Hepatocyte (in vitro differentiated cells): ENCODE results near the gene POLR2E. TPM values are rescaled to one million over a fixed set of nuclear protein-coding genes. Genes with fewer than 3 reads are reported as not detected.

Experiments
- DNase-seq: peaks from one replicate; pipeline ENCODE4 v3.0.0-alpha.2; 2016; ENCODE audit warnings: low spot score
- H2AFZ ChIP-seq: fragments of 200-600 bp; sonication (generic); 2 replicates; pipeline ENCODE4 v1.6.0; 2016; ENCODE audit warnings: antibody characterized with exemption, mild to moderate bottlenecking
- H3K27ac ChIP-seq: fragments of 200-600 bp; sonication (generic); 2 replicates; pipeline ENCODE4 v1.5.1; 2016; ENCODE audit warnings: mild to moderate bottlenecking
- H3K27me3 ChIP-seq: fragments of 200-600 bp; sonication (generic); 2 replicates; pipeline ENCODE4 v1.6.1; 2016
- H3K36me3 ChIP-seq: fragments of 200-600 bp; sonication (generic); replicated peaks from 2 replicates; pipeline ENCODE4 v1.5.1; 2016; ENCODE audit warnings: low read depth; ENCODE audit not compliant: insufficient read depth
- H3K4me1 ChIP-seq: fragments of 200-600 bp; sonication (generic); 2 replicates; pipeline ENCODE4 v1.5.1; 2016; ENCODE audit warnings: mild to moderate bottlenecking, moderate library complexity; ENCODE audit not compliant: insufficient read depth
- H3K4me2 ChIP-seq: fragments of 200-600 bp; sonication (generic); 2 replicates; pipeline ENCODE4 v1.6.0; 2016
- H3K4me3 ChIP-seq: fragments of 200-600 bp; sonication (generic); 2 replicates; pipeline ENCODE4 v1.5.1; 2016; ENCODE audit warnings: mild to moderate bottlenecking
- H3K79me2 ChIP-seq: fragments of 200-600 bp; sonication (generic); 2 replicates; pipeline ENCODE4 v1.6.0; 2017; ENCODE audit warnings: mild to moderate bottlenecking
- H3K9me2 ChIP-seq: fragments of 200-600 bp; sonication (generic); replicated peaks from 2 replicates; pipeline ENCODE4 v1.6.0; 2017; ENCODE audit warnings: mild to moderate bottlenecking; ENCODE audit not compliant: insufficient read depth
- H3K9me3 ChIP-seq: fragments of 200-600 bp; sonication (generic); 2 replicates; pipeline ENCODE4 v1.5.1; 2016; ENCODE audit warnings: low read depth, mild to moderate bottlenecking
- H4K20me1 ChIP-seq: fragments of 200-600 bp; sonication (generic); 2 replicates; pipeline ENCODE4 v1.6.0; 2016; ENCODE audit warnings: mild to moderate bottlenecking; ENCODE audit not compliant: insufficient read depth, poor library complexity, severe bottlenecking
- EZH2 ChIP-seq: fragments of 200-600 bp; sonication (generic); IDR thresholded peaks from 2 replicates; pipeline ENCODE4 v1.6.1; 2016; ENCODE audit warnings: antibody characterized with exemption, mild to moderate bottlenecking, borderline replicate concordance
- EZH2phosphoT487 ChIP-seq: fragments of 200-600 bp; sonication (generic); IDR thresholded peaks from one replicate; pipeline ENCODE4 v1.6.1; 2018; ENCODE audit warnings: antibody characterized with exemption, mild to moderate bottlenecking, low read depth, moderate library complexity; ENCODE audit not compliant: unreplicated experiment, severe bottlenecking
- WGBS: methylation state at CpG from one replicate; pipeline ENCODE4 v1.1.6; 2016; ENCODE audit warnings: low lambda C conversion rate; ENCODE audit errors: missing lambda C conversion rate; 5-methylcytosine and 5-hydroxymethylcytosine counted together
- polyA plus RNA-seq: library from polyadenylated mRNA; unstranded; fragments of >200 nt; fragmentation: Nextera tagmentation; extraction: Ambion mirVana; gene quantifications from 2 replicates; pipeline ENCODE4 v1.2.1, GENCODE V29; 2016
- total RNA-seq: library from RNA; depleted of rRNA; stranded (reverse); fragments of >200 nt; gene quantifications from 2 replicates; pipeline ENCODE4 v1.2.3, GENCODE V29; 2014
- TF ChIP-seq, protein P1 (sequence below): fragments of 200-600 bp; sonication (generic); IDR thresholded peaks from 2 replicates; pipeline ENCODE4 v1.5.1; 2016; ENCODE audit warnings: antibody characterized with exemption, mild to moderate bottlenecking; ENCODE audit not compliant: poor library complexity

POLR2E gene
- total and polyA plus RNA-seq, 2 experiments from 2014 or later: 126 to 328 TPM

DNA sequence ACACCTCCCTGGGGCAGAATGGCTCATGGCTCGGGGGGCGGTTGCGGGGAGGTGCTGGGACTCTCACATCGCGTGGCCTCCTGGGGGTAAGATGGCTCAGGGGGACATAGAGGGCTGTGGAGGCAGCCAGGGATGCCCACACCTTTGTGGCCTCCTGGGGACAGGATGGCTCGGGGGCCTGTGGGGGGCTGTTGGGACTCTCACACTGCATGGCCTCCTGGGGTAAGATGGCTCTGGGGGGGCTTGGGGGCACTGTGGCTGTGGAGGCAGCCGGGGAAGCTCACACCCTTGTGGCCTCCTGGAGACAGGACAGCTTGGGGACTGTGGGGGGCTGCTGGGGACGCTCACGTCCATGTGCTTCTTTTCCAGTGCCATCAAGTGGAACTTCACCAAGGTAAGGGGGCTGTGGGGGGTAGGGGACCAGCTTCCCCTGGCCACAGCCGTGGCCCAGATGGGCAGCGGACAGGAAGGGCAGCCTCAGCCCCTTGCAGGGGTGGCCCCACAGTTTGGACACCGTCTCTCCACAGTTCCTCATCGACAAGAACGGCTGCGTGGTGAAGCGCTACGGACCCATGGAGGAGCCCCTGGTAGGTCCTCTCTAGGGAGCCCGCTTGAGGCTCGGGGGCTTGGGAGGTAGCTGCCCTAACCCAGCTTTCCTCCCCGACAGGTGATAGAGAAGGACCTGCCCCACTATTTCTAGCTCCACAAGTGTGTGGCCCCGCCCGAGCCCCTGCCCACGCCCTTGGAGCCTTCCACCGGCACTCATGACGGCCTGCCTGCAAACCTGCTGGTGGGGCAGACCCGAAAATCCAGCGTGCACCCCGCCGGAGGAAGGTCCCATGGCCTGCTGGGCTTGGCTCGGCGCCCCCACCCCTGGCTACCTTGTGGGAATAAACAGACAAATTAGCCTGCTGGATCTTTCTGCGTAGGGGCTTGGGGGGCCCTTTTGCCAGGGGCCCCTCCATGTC lies 11.0 kb upstream of the POLR2E start:
- H3K4me2 ChIP-seq: peak overlapping the region; percentile 95
- peaks cover 19% of the 10 kb centered on the region for H4K20me1 ChIP-seq
- 93% methylated on average over 31 of the region's 32 CpGs for WGBS
- H3K36me3 ChIP-seq: no peaks in the 10 kb centered on the region
- H3K9me2 ChIP-seq: no peaks in the 10 kb centered on the region
- no peak overlapping the region for H3K4me3 ChIP-seq
- H3K79me2 ChIP-seq: peaks cover 24% of the 10 kb centered on the region
- no peaks in the 10 kb centered on the region for H3K27me3 ChIP-seq
- no peak for DNase-seq
- peaks cover 30% of the 10 kb centered on the region for H3K4me1 ChIP-seq
- H3K27ac ChIP-seq: peak overlapping the region; percentile 99
- no peak for TF ChIP-seq EZH2
- TF ChIP-seq, protein P1, sequence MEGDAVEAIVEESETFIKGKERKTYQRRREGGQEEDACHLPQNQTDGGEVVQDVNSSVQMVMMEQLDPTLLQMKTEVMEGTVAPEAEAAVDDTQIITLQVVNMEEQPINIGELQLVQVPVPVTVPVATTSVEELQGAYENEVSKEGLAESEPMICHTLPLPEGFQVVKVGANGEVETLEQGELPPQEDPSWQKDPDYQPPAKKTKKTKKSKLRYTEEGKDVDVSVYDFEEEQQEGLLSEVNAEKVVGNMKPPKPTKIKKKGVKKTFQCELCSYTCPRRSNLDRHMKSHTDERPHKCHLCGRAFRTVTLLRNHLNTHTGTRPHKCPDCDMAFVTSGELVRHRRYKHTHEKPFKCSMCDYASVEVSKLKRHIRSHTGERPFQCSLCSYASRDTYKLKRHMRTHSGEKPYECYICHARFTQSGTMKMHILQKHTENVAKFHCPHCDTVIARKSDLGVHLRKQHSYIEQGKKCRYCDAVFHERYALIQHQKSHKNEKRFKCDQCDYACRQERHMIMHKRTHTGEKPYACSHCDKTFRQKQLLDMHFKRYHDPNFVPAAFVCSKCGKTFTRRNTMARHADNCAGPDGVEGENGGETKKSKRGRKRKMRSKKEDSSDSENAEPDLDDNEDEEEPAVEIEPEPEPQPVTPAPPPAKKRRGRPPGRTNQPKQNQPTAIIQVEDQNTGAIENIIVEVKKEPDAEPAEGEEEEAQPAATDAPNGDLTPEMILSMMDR: no peak
- TF ChIP-seq EZH2phosphoT487: no peak
- no peak overlapping the region for H2AFZ ChIP-seq
- no peaks in the 10 kb centered on the region for H3K9me3 ChIP-seq

DNA sequence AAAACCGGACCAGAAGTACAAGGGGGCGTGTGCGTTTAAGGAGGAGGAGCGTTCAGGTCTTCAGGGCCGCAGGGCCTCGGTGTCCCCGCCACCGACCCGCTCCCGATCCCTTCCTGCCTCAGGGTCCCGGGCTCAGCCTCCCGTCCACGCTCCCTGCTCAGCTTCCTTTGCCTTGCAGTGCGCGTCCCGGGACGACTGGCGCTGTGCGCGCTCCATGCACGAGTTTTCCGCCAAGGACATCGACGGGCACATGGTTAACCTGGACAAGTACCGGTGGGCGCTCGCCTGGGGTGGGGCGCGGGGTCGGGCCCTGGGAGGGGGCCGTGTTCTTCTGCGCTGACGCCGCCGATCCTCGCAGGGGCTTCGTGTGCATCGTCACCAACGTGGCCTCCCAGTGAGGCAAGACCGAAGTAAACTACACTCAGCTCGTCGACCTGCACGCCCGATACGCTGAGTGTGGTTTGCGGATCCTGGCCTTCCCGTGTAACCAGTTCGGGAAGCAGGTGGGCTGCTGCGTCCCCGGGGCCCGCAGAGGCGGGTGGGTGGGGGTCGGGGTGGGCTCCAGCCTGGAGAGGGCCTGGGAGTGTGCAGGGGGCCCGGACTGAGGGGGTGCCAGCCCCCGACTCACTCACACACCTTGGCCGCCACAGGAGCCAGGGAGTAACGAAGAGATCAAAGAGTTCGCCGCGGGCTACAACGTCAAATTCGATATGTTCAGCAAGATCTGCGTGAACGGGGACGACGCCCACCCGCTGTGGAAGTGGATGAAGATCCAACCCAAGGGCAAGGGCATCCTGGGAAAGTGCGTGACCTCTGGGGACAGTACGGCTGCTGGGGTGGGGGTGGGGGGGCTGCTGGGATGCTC lies 10.1 kb upstream of the POLR2E start:
- Histone ChIP-seq H2AFZ (no peak overlapping the region), H3K4me2 (peak overlapping the region; percentile 95), H3K4me3 (peak overlapping the region; percentile 95), H3K36me3 (no peaks in the 10 kb centered on the region), H4K20me1 (peaks cover 19% of the 10 kb centered on the region), H3K27ac (peak overlapping the region; percentile 99), H3K4me1 (peaks cover 30% of the 10 kb centered on the region), H3K79me2 (peaks cover 24% of the 10 kb centered on the region), H3K27me3 (no peaks in the 10 kb centered on the region), H3K9me2 (no peaks in the 10 kb centered on the region), H3K9me3 (no peaks in the 10 kb centered on the region)
- DNase-seq: peak; percentile 66
- 28% methylated on average over 64 of the region's 69 CpGs for WGBS
- TF ChIP-seq EZH2phosphoT487 (no peak), EZH2 (no peak)
- TF ChIP-seq, protein P1: no peak

DNA sequence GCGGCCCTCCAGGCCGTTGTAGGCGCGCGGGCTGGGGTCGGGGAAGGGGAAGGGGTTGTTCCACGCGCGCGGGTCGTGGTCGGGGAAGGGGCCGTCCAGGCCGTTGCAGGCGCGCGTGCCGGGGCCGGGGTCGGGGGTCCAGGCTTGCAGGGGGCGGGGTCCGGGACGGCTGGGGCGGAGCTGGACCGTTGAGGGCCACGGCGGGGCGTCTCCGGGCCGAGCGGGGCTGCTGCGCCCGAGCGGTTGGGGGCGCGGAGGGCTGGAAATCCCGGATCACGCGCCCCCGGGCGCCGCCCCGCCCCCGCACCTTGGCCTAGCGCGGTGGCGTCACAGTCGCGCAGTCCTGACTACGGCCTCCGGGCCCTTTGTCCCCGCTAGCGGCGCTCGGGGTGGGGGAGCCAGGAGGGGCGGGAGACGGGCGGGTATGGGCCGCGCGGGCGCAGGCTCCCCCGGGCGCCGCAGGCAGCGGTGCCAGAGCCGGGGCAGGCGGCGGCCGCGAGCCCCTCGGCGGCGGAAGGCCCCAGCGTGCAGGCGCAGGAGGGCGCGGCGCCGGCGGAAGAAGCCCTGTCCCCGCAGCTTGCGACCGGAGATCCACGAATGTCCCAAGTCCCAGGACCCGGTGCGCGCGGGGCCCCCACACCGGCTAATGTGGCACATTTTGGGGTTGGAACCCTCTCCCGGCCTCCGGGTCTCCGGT lies 9.3 kb upstream of the POLR2E start:
- WGBS: 1% methylated on average over 23 of the region's 93 CpGs
- no peak overlapping the region for H2AFZ ChIP-seq

More for the DNA sequence above, 9.3 kb upstream of the POLR2E start:
- H3K27me3 ChIP-seq: no peaks in the 10 kb centered on the region
- no peak for TF ChIP-seq EZH2
- TF ChIP-seq, protein P1: no peak
- no peak for TF ChIP-seq EZH2phosphoT487
- H3K9me2 ChIP-seq: no peaks in the 10 kb centered on the region
- H3K79me2 ChIP-seq: peaks cover 24% of the 10 kb centered on the region
- H3K36me3 ChIP-seq: no peaks in the 10 kb centered on the region
- H4K20me1 ChIP-seq: peaks cover 19% of the 10 kb centered on the region
- H3K4me3 ChIP-seq: peak overlapping the region; percentile 95
- H3K4me1 ChIP-seq: peaks cover 30% of the 10 kb centered on the region
- peak overlapping the region; percentile 99 for H3K27ac ChIP-seq
- H3K9me3 ChIP-seq: no peaks in the 10 kb centered on the region
- H3K4me2 ChIP-seq: peak overlapping the region; percentile 95
- peak; percentile 93 for DNase-seq
